ENCODE results near the gene DENND10.

Gene DENND10

DNA sequence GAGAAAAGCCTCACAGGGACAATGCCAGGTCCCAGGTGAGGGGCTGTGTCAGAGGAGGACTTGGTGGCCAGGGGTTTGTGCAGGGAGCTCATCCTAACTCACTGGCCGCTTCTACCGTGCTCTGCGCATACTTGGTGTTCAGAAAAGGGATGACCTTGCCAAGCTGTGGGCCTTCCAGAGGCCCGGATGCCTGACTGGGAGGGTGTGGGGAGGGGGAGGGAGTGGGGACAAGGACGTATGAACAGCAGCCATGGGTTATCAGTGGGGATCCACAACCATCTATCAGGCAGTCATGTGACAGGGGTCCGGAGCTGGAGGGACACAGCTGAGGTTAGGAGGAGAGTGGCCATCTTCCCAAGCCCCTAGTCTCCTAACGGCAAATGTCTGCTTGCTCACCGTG, 55.4 kb downstream of the DENND10 start:
- TF ChIP-seq, protein P1, sequence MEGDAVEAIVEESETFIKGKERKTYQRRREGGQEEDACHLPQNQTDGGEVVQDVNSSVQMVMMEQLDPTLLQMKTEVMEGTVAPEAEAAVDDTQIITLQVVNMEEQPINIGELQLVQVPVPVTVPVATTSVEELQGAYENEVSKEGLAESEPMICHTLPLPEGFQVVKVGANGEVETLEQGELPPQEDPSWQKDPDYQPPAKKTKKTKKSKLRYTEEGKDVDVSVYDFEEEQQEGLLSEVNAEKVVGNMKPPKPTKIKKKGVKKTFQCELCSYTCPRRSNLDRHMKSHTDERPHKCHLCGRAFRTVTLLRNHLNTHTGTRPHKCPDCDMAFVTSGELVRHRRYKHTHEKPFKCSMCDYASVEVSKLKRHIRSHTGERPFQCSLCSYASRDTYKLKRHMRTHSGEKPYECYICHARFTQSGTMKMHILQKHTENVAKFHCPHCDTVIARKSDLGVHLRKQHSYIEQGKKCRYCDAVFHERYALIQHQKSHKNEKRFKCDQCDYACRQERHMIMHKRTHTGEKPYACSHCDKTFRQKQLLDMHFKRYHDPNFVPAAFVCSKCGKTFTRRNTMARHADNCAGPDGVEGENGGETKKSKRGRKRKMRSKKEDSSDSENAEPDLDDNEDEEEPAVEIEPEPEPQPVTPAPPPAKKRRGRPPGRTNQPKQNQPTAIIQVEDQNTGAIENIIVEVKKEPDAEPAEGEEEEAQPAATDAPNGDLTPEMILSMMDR (conservative IDR thresholded peaks at IDR 0.05; ENCODE audit: low read depth, low read length) = no peak
- H3K4me3 ChIP-seq (ENCODE audit: low read length) = no peak overlapping the region
- DNase-seq (ENCODE audit: low read depth) = no peak

DNA sequence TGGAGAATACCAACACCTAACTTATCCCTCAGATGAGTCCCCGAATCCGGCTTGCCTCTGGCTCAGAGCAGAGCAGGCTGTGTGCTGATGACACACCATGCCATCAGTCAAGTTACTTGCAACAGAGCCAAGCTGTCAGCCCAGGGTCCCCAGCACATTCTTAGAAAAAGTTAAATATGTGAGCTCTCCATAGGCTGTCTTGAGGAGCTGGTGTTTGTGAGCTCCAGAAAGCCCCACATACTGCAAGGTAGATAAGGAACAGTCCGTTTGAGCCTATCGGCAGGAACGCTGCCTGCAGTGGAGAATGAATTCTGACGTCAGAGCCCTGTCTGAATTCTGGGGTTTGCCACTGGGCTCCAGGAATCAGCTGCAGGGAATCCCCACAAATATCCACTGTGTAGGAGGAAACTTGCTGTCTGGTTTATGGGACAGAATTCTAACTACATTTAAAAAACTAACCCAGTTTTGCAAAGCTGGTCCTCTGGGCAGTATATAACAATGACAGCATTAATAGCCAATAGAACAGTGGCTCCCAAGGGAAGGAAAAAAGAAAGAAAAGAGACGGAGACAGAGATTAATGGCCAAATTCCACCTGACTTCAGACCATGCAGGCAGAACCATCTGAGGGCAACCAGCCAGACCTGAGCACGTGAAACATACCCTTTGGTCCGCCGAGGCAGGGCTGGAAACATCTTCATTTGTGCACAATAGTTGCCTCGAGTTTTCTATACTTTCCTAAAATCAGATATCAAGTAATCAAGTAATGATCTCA, 58.0 kb downstream of the DENND10 start:
- TF ChIP-seq, protein P1 (conservative IDR thresholded peaks at IDR 0.05; ENCODE audit: low read depth, low read length) = no peak
- no peak for DNase-seq (ENCODE audit: low read depth)
- no peak overlapping the region for H3K4me3 ChIP-seq (ENCODE audit: low read length)

DNA sequence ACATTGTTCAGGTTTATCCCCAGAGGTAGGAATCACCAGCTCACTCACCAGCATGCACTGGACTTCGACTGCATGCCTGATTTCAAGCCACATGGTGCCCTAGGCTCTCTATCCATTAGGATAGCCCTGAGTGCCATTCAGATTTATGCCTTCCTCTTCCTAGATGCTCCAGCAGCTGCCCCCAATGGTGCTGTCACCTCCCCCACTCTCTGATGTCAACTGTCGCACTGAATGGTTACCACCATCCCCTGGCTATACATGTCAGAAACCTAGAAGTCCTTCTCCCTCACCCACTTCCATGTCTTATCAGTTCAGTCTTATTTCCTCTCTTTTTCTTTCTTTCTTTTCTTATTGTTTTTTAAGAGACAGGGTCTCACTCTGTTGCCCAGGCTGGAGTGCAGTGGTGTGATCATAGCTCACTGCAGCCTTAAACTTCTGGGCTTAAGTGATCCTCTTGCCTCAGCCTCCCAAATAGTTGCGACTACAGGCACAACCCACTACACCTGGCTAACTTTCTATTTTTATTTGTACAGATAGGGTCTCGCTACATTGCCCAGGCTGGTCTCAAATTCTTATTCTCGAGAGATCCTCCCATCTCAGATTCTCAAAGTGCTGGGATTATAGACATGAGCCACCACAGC, 58.7 kb downstream of the DENND10 start:
- TF ChIP-seq, protein P1 (conservative IDR thresholded peaks at IDR 0.05; ENCODE audit: low read depth, low read length) = no peak
- no peak overlapping the region for H3K4me3 ChIP-seq (ENCODE audit: low read length)
- DNase-seq (ENCODE audit: low read depth) = no peak

DNA sequence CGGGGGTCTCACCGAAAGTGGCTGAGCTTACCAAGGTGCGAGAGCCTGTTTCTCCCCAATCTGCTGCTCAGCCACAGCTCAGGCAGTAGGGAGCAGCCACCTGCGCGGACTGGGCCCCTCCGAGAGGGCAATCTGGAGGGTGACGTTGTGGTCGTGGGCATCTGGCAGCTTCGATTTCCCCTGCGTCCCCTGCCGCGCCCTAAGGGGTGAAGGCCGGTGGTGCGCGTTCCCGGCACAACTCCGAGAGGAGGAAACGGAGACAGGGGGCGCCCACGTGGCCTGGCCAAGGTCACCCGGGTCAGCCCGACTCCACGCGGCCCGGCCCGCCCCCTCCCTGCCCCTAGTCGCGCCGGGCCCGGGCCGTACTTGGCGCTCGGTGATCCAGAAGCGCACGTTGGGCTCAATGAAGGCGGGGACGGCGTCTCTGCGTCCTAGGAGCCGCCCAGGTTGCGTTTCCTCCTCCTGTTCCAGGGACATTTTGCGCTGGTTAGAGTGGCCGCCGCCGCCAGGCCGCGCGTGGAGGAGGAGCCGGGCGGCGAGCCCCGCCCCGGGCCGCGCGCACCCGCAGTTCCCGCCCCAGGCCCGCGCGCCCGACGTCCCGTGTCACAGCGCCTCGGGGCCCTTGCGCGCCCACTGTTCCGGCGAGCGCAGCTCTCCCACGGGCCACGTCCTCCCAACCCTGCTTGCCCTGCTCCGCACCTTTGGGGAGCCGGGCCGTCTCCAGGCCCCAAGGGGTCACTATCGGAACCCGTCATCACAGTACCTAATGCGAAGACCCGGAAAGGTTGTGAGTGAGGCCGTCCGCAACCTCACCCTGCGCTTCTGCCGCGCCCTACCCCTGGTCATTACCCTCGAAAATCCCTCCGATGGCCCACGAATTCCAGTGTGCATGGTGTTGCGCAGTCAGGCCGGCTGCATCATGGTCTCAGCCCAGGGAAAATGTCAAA, 61.5 kb downstream of the DENND10 start, which contains the start of gene SFXN4:
SFXN4 (minus strand) TSS at position 544 of the 947 bp plus-strand sequence; CDS start at position 477, 67 bp downstream.
- TF ChIP-seq, protein P1 (conservative IDR thresholded peaks at IDR 0.05; ENCODE audit: low read depth, low read length) = no peak
- DNase-seq (ENCODE audit: low read depth) = no peak
- peak within 1 kb of the TSS; percentile 76 for H3K4me3 ChIP-seq (ENCODE audit: low read length)

DNA sequence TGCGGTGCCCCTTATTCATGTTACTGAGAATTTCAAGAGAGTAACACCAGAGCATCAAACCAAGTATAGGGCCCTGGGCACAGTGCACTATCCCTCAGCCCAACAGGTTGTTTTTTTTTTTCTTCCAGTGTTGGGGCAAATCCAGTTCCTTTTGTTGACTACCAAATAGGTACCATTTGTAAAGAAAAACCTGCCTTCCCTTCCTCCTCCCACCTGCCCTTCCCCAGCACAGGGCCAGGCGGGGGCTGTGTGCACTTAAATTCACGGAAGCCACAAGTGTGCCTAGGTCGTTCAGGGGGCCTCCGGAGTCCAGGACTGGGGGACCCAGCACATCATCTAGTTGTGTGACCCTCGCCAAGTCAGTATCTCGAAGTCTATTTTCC, 62.2 kb downstream of the DENND10 start:
- TF ChIP-seq, protein P1 (conservative IDR thresholded peaks at IDR 0.05; ENCODE audit: low read depth, low read length) = no peak
- no peak for DNase-seq (ENCODE audit: low read depth)
- peak overlapping the region; percentile 76 for H3K4me3 ChIP-seq (ENCODE audit: low read length)

DNA sequence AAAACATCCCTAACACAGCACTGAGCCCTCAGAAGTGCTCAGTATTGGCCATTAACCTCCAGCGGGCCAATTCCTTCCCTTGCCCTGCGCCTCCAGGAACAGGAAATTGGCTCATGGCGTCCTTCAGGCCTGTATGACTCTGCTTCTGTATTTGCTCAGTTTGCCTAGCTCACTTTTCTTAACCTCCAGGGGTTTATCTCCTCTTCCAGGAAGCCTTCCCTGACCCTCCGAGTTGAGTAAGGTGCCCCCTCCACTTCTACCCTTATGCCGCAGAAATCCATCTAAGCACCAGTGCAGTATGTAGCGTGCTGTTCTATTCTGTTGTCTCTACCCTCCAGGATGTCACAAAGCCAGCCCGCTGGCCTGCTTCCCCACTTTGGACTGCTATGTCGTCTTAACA, 62.7 kb downstream of the DENND10 start:
- no peak for DNase-seq (ENCODE audit: low read depth)
- H3K4me3 ChIP-seq (ENCODE audit: low read length) = no peak overlapping the region

More for the DNA sequence above, 62.7 kb downstream of the DENND10 start:
- TF ChIP-seq, protein P1 (conservative IDR thresholded peaks at IDR 0.05; ENCODE audit: low read depth, low read length) = no peak
